Astrocyte (in vitro differentiated cells and primary cell): ENCODE results near the gene ZNG1A. TPM values are rescaled to one million over a fixed set of nuclear protein-coding genes. Genes with fewer than 3 reads are reported as not detected.
"Not testable (repeated sequence)": the region's sequence is repeated elsewhere in the genome, so short reads cannot be mapped to it uniquely, and the experiment has no call there.

Source experiments
- DNase-seq: peaks from one replicate; pipeline ENCODE4 v3.0.0-alpha.2; 2010; ENCODE audit warnings: low read depth
- FAIRE-seq: peaks from 2 replicates; lab custom pipeline; 2011; peaks lifted over from hg19 to GRCh38; lab: Jason Lieb, UNC
- H2AFZ ChIP-seq: 2 replicates; pipeline ENCODE4 v1.6.0; 2012; ENCODE audit warnings: low read depth, low read length, inconsistent platforms
- H3K27ac ChIP-seq: 2 replicates; pipeline ENCODE4 v1.5.1; 2011; ENCODE audit warnings: low read depth, low read length, inconsistent platforms
- H3K27me3 ChIP-seq: 2 replicates; pipeline ENCODE4 v1.6.0; 2011; ENCODE audit warnings: low read length, inconsistent platforms; ENCODE audit not compliant: insufficient read depth
- H3K36me3 ChIP-seq: 2 replicates; pipeline ENCODE4 v1.5.1; 2011; ENCODE audit warnings: low read length, inconsistent platforms; ENCODE audit not compliant: insufficient read depth
- H3K4me1 ChIP-seq: 2 replicates; pipeline ENCODE4 v1.5.1; 2011; ENCODE audit warnings: low read length, inconsistent platforms; ENCODE audit not compliant: insufficient read depth
- H3K4me2 ChIP-seq: 2 replicates; pipeline ENCODE4 v1.6.0; 2012; ENCODE audit warnings: low read length, inconsistent platforms
- H3K4me3 ChIP-seq: 2 replicates; pipeline ENCODE4 v1.5.1; 2011; ENCODE audit warnings: low read depth, mild to moderate bottlenecking, low read length, inconsistent platforms; ENCODE audit not compliant: insufficient read depth
- H3K79me2 ChIP-seq: 2 replicates; pipeline ENCODE4 v1.6.0; 2012; ENCODE audit warnings: mild to moderate bottlenecking, low read length, inconsistent platforms; ENCODE audit not compliant: insufficient read depth
- H3K9ac ChIP-seq: 2 replicates; pipeline ENCODE4 v1.6.0; 2012; ENCODE audit warnings: mild to moderate bottlenecking, low read length, inconsistent platforms
- H3K9me3 ChIP-seq: 2 replicates; pipeline ENCODE4 v1.5.1; 2012; ENCODE audit warnings: low read depth, mild to moderate bottlenecking, low read length, inconsistent platforms; ENCODE audit not compliant: insufficient read depth
- H4K20me1 ChIP-seq: 2 replicates; pipeline ENCODE4 v1.6.0; 2012; ENCODE audit warnings: low read length, inconsistent platforms; ENCODE audit not compliant: insufficient read depth
- H3K27ac Mint-ChIP-seq: one replicate; pipeline ENCODE4 v1.8.0; 2021; ENCODE audit warnings: mild to moderate bottlenecking, mixed read lengths; ENCODE audit not compliant: unreplicated experiment
- H3K27me3 Mint-ChIP-seq: one replicate; pipeline ENCODE4 v1.8.0; 2021; ENCODE audit warnings: low read depth, mixed read lengths; ENCODE audit not compliant: unreplicated experiment
- H3K36me3 Mint-ChIP-seq: one replicate; pipeline ENCODE4 v1.8.0; 2021; ENCODE audit warnings: low read depth, mixed read lengths; ENCODE audit not compliant: unreplicated experiment
- H3K4me1 Mint-ChIP-seq: one replicate; pipeline ENCODE4 v1.8.0; 2021; ENCODE audit warnings: low read depth, mixed read lengths; ENCODE audit not compliant: unreplicated experiment
- H3K4me3 Mint-ChIP-seq: one replicate; pipeline ENCODE4 v1.8.0; 2021; ENCODE audit warnings: mild to moderate bottlenecking, moderate library complexity, mixed read lengths; ENCODE audit not compliant: unreplicated experiment
- H3K9me3 Mint-ChIP-seq: one replicate; pipeline ENCODE4 v1.8.0; 2021; ENCODE audit warnings: mild to moderate bottlenecking, mixed read lengths; ENCODE audit not compliant: unreplicated experiment
- total RNA-seq: library from RNA; stranded (reverse); gene quantifications from 2 replicates; pipeline ENCODE4 v1.2.1, GENCODE V29; 2021

The ZNG1A gene
- total RNA-seq, 1 donor from 2014 or later, result 49.4 TPM

DNA sequence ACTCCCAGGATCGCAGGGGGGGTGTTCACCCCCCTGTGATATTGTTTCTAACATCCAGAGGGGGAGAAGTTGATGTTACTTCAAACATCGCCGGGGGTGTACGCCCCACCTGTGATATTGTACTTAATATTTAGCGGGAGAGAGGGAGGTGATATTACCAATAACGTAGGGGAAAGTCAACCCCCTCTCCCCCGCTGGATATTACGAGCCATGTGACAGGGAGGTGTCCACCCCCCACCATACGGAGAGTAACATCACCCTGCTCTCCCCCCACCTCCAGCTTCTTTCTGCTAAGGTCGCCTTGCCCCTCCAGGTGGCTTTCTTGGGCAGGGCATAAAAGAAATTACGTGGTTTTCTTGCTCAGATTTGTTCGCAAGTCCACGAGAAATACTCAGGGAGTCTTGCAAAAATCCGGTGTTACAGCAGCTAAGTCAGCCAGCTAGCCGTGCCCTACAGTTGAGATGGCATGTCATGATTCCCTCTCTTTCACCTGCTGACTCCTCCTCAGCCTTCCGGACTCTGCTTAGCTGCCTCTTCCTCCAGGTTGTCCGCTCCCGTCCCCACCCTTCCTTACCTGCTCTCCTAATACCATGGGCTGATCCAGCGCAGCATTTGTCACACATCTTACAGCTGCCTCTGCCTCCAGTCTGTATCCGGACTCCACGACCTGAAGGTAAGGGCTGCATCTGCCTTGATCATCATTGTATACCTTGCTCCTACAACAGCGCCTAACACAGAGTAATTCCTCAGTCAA is 69.9 kb downstream of the ZNG1A start:
- H3K4me3 ChIP-seq, H3K9me3 ChIP-seq, H3K4me3 Mint-ChIP-seq, H3K4me2 ChIP-seq, H3K36me3 Mint-ChIP-seq, H3K9me3 Mint-ChIP-seq, H3K79me2 ChIP-seq, H3K36me3 ChIP-seq, H3K4me1 Mint-ChIP-seq, H3K4me1 ChIP-seq, H3K9ac ChIP-seq, H3K27ac Mint-ChIP-seq, H4K20me1 ChIP-seq, H2AFZ ChIP-seq, H3K27ac ChIP-seq, DNase-seq, FAIRE-seq: not testable (repeated sequence)
- peaks cover 52% of the 10 kb centered on the region for H3K27me3 Mint-ChIP-seq
- H3K27me3 ChIP-seq, result peaks cover 10% of the 10 kb centered on the region

GRCh38 chr9:105991-106390 is 72.9 kb downstream of the ZNG1A start:
- not testable (repeated sequence) for H3K4me3 ChIP-seq, H4K20me1 ChIP-seq, H3K79me2 ChIP-seq, H3K4me3 Mint-ChIP-seq, H3K36me3 ChIP-seq, H3K4me1 Mint-ChIP-seq, H3K9me3 Mint-ChIP-seq, H2AFZ ChIP-seq, H3K9me3 ChIP-seq, H3K27ac ChIP-seq, FAIRE-seq, H3K9ac ChIP-seq, H3K4me1 ChIP-seq, H3K27ac Mint-ChIP-seq, H3K36me3 Mint-ChIP-seq, H3K27me3 ChIP-seq, DNase-seq, H3K4me2 ChIP-seq
- peaks cover 56% of the 10 kb centered on the region for H3K27me3 Mint-ChIP-seq

- H3K4me2 ChIP-seq, H3K4me1 Mint-ChIP-seq, FAIRE-seq, H3K79me2 ChIP-seq, H3K27ac Mint-ChIP-seq, H3K4me3 Mint-ChIP-seq, H4K20me1 ChIP-seq, H3K27ac ChIP-seq, H3K9me3 Mint-ChIP-seq, H3K4me3 ChIP-seq, H3K4me1 ChIP-seq, H3K36me3 Mint-ChIP-seq, H3K9ac ChIP-seq, H3K36me3 ChIP-seq, H2AFZ ChIP-seq, DNase-seq, H3K27me3 ChIP-seq, H3K9me3 ChIP-seq: not testable (repeated sequence)
- H3K27me3 Mint-ChIP-seq, result peaks cover 23% of the 10 kb centered on the region
Observed at GRCh38 chr9:100430-100829, 78.4 kb downstream of the ZNG1A start.

- FAIRE-seq, H3K4me2 ChIP-seq, H4K20me1 ChIP-seq, H3K27me3 ChIP-seq, H3K4me3 Mint-ChIP-seq, H2AFZ ChIP-seq, H3K9me3 ChIP-seq, H3K4me1 Mint-ChIP-seq, H3K79me2 ChIP-seq, H3K9me3 Mint-ChIP-seq, H3K27ac Mint-ChIP-seq, H3K27ac ChIP-seq, H3K36me3 ChIP-seq, H3K4me1 ChIP-seq, H3K36me3 Mint-ChIP-seq, H3K4me3 ChIP-seq, H3K9ac ChIP-seq, DNase-seq: not testable (repeated sequence)
- H3K27me3 Mint-ChIP-seq, result peaks cover 23% of the 10 kb centered on the region
Observed at GRCh38 chr9:99867-100266, 79.0 kb downstream of the ZNG1A start.

DNA sequence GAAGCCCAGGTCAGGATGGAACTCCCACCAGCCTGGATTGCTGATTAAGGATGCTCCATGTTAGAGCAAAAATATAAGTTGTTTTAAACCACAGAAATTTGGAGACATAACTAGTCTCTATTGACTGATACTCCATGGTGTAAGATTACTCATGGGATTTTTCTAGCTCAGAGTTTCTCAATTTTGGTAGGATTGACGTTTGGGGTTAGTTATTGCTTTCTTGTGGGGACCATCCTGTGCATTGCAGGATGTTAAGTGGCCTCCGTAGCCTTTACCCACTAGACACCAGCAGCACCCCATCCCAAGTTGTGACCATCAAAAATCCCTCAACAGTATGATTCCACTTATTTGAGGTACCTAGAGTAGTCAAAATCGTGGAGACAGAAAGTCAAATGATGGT is 80.1 kb downstream of the ZNG1A start:
- H3K4me1 Mint-ChIP-seq, H3K36me3 ChIP-seq, H3K9ac ChIP-seq, H3K27ac Mint-ChIP-seq, H3K4me3 Mint-ChIP-seq, H3K4me3 ChIP-seq, H3K4me2 ChIP-seq, DNase-seq, H3K27ac ChIP-seq, H3K27me3 ChIP-seq, H3K36me3 Mint-ChIP-seq, H3K4me1 ChIP-seq, H3K9me3 ChIP-seq, H3K9me3 Mint-ChIP-seq, H4K20me1 ChIP-seq, H2AFZ ChIP-seq, FAIRE-seq, H3K79me2 ChIP-seq: not testable (repeated sequence)
- peaks cover 14% of the 10 kb centered on the region for H3K27me3 Mint-ChIP-seq

DNA sequence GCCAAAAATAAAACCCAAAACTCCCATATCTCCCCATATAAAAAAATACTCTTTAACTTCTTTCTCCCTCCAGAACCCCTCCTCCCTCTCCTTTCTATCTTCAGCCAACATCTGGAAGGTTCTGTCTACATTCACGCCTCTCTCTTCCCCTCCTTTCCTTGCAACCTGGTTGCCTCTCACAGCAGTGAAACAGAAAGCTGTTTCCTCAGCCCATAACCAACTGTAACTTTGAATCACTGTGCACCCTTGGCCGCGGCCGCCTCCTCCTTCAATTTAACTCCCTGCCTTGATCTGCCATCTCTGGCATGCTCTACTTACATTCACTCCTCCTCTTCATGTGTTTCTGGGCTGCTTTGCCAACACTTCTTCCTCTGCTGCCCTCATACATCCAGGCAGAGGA is 83.9 kb downstream of the ZNG1A start:
- not testable (repeated sequence) for H3K4me1 Mint-ChIP-seq, H3K36me3 Mint-ChIP-seq

More for the DNA sequence above, 83.9 kb downstream of the ZNG1A start:
- not testable (repeated sequence) for H3K27me3 ChIP-seq, H2AFZ ChIP-seq, H3K9me3 ChIP-seq, H3K27ac Mint-ChIP-seq, H3K9me3 Mint-ChIP-seq, H3K79me2 ChIP-seq, FAIRE-seq, DNase-seq, H3K4me2 ChIP-seq, H3K4me3 ChIP-seq, H3K27ac ChIP-seq, H3K9ac ChIP-seq, H4K20me1 ChIP-seq, H3K4me1 ChIP-seq, H3K36me3 ChIP-seq, H3K27me3 Mint-ChIP-seq, H3K4me3 Mint-ChIP-seq
